ENCODE data around the gene CCNA2.

CCNA2 gene

GRCh38 chr4:121771869-121772268 is 51.8 kb downstream of the CCNA2 start:
- Histone ChIP-seq H3K4me3 (IDR thresholded peaks at IDR 0.05; ENCODE audit: insufficient read depth, low read depth, low read length) (no peak overlapping the region), H3K27me3 (ENCODE audit: insufficient read depth, low read depth) (no peaks in the 10 kb centered on the region), H3K4me1 (ENCODE audit: low read depth, poor library complexity, severe bottlenecking) (no peaks in the 10 kb centered on the region), H3K36me3 (ENCODE audit: insufficient read depth) (no peaks in the 10 kb centered on the region), H3K27ac (no peak overlapping the region), H4K20me1 (ENCODE audit: insufficient read depth) (no peaks in the 10 kb centered on the region), H3K4me2 (no peak overlapping the region), H2AFZ (ENCODE audit: low read depth) (no peak overlapping the region), H3K9ac (no peak overlapping the region), H3K79me2 (ENCODE audit: insufficient read depth, low read depth) (no peaks in the 10 kb centered on the region)
- TF ChIP-seq CTCF (conservative IDR thresholded peaks at IDR 0.05; ENCODE audit: low read depth, low read length) = no peak

GRCh38 chr4:121769341-121769740 is 54.3 kb downstream of the CCNA2 start:
- Histone ChIP-seq H3K4me2 (no peak overlapping the region), H3K27ac (no peak overlapping the region), H4K20me1 (ENCODE audit: insufficient read depth) (no peaks in the 10 kb centered on the region), H3K79me2 (ENCODE audit: insufficient read depth, low read depth) (no peaks in the 10 kb centered on the region), H3K36me3 (ENCODE audit: insufficient read depth) (no peaks in the 10 kb centered on the region), H3K9ac (no peak overlapping the region), H3K4me1 (ENCODE audit: low read depth, poor library complexity, severe bottlenecking) (no peaks in the 10 kb centered on the region), H3K27me3 (ENCODE audit: insufficient read depth, low read depth) (no peaks in the 10 kb centered on the region), H3K4me3 (IDR thresholded peaks at IDR 0.05; ENCODE audit: insufficient read depth, low read depth, low read length) (no peak overlapping the region), H2AFZ (ENCODE audit: low read depth) (no peak overlapping the region)
- TF ChIP-seq CTCF (conservative IDR thresholded peaks at IDR 0.05; ENCODE audit: low read depth, low read length) = no peak

GRCh38 chr4:121767166-121767565 is 56.5 kb downstream of the CCNA2 start:
- no peaks in the 10 kb centered on the region for H4K20me1 ChIP-seq (ENCODE audit: insufficient read depth)
- no peak overlapping the region for H2AFZ ChIP-seq (ENCODE audit: low read depth)
- H3K4me3 ChIP-seq (IDR thresholded peaks at IDR 0.05; ENCODE audit: insufficient read depth, low read depth, low read length) = no peak overlapping the region
- H3K27me3 ChIP-seq (ENCODE audit: insufficient read depth, low read depth) = no peaks in the 10 kb centered on the region
- no peaks in the 10 kb centered on the region for H3K4me1 ChIP-seq (ENCODE audit: low read depth, poor library complexity, severe bottlenecking)
- H3K4me2 ChIP-seq = no peak overlapping the region
- TF ChIP-seq CTCF (conservative IDR thresholded peaks at IDR 0.05; ENCODE audit: low read depth, low read length) = no peak
- H3K9ac ChIP-seq = no peak overlapping the region
- H3K79me2 ChIP-seq (ENCODE audit: insufficient read depth, low read depth) = no peaks in the 10 kb centered on the region
- H3K27ac ChIP-seq = no peak overlapping the region
- no peaks in the 10 kb centered on the region for H3K36me3 ChIP-seq (ENCODE audit: insufficient read depth)
